Astrocyte of the spinal cord (primary cell): ENCODE data around the gene SRCAP.

Experiments used
- DNase-seq: peaks from one replicate; pipeline ENCODE4 v3.0.0; 2011; ENCODE audit warnings: low read depth, low spot score
- H3K4me3 ChIP-seq: 2 replicates; pipeline ENCODE4 v1.5.1; 2011; ENCODE audit warnings: low read depth, mild to moderate bottlenecking, low read length, moderate library complexity
- in situ Hi-C: cut with HindIII; loops from 2 replicates; pipeline ENCODE4 v1.10.0; 2017; ENCODE audit warnings: low sequenced_read_pairs
- TF ChIP-seq, protein P1 (sequence below): IDR thresholded peaks from 2 replicates; pipeline ENCODE4 v1.5.1; 2012; ENCODE audit warnings: low read depth, mild to moderate bottlenecking, low read length, inconsistent platforms

Gene SRCAP

DNA sequence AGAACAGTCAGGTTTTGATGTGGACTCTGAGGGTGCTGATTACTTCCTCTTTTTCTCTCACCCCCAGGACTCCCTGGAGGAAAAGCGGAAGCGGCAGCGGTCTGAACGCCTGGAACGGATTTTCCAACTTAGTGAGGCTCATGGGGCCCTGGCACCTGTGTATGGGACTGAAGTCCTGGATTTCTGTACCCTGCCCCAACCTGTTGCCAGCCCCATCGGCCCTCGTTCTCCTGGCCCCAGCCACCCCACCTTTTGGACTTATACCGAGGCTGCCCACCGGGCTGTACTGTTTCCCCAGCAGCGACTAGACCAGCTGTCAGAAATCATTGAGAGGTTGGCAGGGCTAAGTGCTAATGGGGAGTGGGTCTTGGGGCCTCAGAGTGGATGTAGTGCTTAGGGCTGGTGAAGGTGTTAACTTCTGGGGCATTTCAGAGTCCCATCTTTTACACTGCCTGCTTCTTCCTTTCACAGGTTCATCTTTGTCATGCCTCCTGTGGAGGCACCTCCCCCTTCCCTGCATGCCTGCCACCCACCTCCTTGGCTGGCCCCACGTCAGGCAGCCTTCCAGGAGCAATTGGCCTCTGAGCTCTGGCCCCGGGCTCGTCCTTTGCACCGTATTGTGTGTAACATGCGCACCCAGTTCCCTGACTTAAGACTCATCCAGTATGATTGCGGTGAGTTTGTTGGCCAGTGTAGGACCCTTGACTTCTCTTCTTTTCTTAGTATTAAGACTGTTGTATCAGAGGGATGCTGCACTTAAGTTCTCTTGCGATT lies 30.1 kb downstream of the SRCAP start:
- no peak overlapping the region for H3K4me3 ChIP-seq
- DNase-seq: no peak
- TF ChIP-seq, protein P1, sequence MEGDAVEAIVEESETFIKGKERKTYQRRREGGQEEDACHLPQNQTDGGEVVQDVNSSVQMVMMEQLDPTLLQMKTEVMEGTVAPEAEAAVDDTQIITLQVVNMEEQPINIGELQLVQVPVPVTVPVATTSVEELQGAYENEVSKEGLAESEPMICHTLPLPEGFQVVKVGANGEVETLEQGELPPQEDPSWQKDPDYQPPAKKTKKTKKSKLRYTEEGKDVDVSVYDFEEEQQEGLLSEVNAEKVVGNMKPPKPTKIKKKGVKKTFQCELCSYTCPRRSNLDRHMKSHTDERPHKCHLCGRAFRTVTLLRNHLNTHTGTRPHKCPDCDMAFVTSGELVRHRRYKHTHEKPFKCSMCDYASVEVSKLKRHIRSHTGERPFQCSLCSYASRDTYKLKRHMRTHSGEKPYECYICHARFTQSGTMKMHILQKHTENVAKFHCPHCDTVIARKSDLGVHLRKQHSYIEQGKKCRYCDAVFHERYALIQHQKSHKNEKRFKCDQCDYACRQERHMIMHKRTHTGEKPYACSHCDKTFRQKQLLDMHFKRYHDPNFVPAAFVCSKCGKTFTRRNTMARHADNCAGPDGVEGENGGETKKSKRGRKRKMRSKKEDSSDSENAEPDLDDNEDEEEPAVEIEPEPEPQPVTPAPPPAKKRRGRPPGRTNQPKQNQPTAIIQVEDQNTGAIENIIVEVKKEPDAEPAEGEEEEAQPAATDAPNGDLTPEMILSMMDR: no peak
- in situ Hi-C loops: no loop called here

DNA sequence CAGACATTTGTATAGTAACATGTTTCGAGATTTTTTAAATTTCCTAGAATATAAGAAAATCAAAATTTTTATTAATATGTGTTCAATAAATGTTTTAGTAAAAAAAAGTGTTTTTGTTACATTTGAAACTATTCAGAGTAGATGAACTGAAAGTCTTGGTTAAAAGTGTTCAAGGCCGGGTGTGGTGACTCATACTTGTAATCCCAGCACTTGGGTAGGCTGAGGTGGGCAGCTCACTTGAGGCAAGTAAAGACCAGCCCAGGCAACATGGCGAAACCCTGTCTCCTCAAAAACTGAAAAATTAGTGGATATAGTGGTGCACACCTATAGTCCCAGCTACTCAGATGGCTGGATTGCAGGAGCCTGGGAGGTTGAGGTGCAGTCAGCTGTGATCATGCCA lies 32.4 kb downstream of the SRCAP start:
- no peak for DNase-seq
- in situ Hi-C loops: no loop called here
- TF ChIP-seq, protein P1: no peak
- no peak overlapping the region for H3K4me3 ChIP-seq

DNA sequence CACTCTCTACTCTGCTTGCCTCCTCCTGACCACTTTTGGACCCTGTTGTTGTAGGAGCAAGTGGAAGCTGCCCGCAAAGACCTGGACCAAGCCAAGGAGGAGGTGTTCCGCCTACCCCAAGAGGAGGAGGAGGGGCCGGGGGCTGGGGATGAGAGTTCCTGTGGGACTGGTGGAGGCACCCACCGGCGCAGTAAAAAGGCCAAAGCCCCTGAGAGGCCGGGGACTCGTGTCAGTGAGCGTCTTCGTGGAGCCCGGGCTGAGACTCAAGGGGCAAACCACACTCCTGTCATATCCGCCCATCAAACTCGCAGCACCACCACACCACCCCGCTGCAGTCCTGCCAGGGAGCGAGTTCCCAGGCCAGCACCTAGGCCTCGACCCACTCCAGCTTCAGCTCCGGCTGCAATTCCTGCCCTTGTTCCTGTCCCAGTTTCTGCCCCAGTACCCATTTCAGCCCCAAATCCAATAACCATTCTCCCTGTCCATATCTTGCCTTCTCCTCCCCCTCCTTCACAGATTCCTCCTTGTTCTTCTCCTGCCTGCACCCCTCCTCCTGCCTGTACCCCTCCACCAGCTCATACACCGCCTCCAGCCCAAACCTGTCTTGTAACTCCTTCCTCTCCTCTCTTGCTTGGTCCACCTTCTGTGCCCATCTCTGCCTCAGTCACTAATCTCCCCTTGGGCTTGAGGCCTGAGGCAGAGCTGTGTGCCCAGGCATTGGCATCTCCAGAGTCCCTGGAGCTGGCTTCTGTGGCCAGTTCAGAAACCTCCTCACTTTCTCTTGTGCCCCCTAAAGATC lies 38.2 kb downstream of the SRCAP start:
- DNase-seq: no peak
- in situ Hi-C loops: no loop called here
- TF ChIP-seq, protein P1: no peak
- no peak overlapping the region for H3K4me3 ChIP-seq

DNA sequence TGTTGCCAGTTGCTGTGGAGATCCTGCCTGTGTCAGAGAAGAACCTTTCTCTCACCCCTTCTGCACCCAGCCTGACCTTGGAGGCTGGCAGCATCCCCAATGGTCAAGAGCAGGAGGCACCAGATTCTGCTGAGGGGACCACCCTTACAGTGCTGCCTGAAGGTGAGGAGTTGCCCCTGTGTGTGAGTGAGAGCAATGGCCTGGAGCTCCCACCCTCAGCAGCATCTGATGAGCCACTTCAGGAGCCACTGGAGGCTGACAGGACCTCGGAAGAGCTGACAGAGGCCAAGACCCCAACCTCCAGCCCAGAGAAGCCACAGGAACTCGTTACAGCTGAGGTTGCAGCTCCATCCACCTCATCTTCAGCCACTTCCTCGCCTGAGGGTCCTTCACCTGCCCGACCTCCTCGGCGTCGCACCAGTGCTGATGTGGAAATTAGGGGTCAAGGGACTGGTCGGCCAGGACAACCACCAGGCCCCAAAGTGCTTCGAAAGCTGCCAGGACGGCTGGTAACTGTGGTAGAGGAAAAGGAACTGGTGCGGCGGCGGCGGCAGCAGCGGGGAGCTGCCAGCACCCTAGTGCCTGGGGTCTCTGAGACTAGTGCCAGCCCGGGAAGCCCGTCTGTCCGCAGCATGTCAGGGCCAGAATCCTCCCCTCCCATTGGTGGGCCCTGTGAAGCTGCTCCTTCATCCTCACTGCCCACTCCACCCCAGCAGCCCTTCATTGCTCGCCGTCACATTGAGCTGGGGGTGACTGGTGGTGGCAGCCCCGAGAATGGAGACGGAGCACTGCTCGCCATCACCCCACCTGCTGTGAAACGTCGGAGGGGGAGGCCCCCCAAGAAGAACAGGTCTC lies 39.0 kb downstream of the SRCAP start:
- no peak for DNase-seq
- no peak overlapping the region for H3K4me3 ChIP-seq
- TF ChIP-seq, protein P1: no peak
- in situ Hi-C loops: no loop called here

DNA sequence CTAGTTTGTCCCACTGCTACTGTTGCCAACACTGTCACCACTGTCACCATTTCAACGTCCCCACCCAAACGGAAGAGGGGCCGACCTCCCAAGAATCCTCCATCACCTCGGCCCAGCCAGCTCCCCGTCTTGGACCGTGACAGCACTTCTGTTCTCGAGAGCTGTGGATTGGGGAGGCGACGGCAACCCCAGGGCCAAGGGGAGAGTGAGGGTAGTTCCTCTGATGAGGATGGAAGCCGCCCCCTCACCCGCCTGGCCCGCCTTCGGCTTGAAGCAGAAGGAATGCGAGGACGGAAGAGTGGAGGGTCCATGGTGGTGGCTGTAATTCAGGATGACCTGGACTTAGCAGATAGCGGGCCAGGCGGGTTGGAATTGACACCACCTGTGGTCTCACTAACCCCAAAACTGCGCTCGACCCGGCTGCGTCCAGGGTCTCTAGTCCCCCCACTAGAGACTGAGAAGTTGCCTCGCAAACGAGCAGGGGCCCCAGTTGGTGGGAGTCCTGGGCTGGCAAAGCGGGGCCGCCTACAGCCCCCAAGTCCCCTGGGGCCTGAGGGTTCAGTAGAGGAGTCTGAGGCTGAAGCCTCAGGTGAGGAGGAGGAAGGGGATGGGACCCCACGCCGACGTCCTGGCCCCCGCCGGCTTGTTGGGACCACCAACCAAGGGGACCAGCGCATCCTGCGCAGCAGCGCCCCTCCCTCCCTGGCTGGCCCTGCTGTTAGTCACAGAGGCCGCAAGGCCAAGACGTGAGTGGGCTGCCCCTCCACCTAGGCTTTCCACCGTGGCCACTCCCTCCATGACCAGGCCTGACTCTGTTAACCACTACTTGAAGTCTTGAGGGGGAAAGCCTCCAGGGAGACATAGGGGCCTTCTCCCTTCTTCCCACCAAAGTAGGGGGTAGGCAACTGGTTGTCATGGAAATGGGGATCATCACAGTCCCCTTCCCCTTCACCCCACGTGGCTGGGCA lies 40.3 kb downstream of the SRCAP start:
- no peak overlapping the region for H3K4me3 ChIP-seq
- in situ Hi-C loops: no loop called here
- TF ChIP-seq, protein P1: no peak
- no peak for DNase-seq
